Effector memory CD4-positive, alpha-beta T cell (primary cell): ENCODE data around the gene CAMK2D.
A peak's percentile ranks its signal among the peaks of the same experiment; 100 is the strongest.
"Not testable (repeated sequence)": the region's sequence is repeated elsewhere in the genome, so short reads cannot be mapped to it uniquely, and the experiment has no call there.

Experiments
- DNase-seq, 3 donors: peaks; one replicate each; pipeline ENCODE4 v3.0.0-alpha.2; 2020
- H3K27ac ChIP-seq: 2 replicates; pipeline ENCODE4 v1.7.0; 2013; ENCODE audit warnings: mild to moderate bottlenecking, low read length, moderate library complexity; ENCODE audit not compliant: insufficient read depth, poor library complexity, severe bottlenecking
- H3K27me3 ChIP-seq: replicated peaks from 2 replicates; pipeline ENCODE4 v1.7.0; 2013; ENCODE audit warnings: mild to moderate bottlenecking, low read length; ENCODE audit not compliant: insufficient read depth, control insufficient read depth, poor library complexity, severe bottlenecking
- H3K36me3 ChIP-seq: 2 replicates; pipeline ENCODE4 v1.7.0; 2013; ENCODE audit warnings: mild to moderate bottlenecking, low read length, moderate library complexity; ENCODE audit not compliant: control insufficient read depth, insufficient read depth
- H3K4me1 ChIP-seq: 2 replicates; pipeline ENCODE4 v1.7.0; 2013; ENCODE audit warnings: low read length, mild to moderate bottlenecking; ENCODE audit not compliant: control insufficient read depth, insufficient read depth, poor library complexity, severe bottlenecking
- H3K4me3 ChIP-seq: 2 replicates; pipeline ENCODE4 v1.7.0; 2013; ENCODE audit warnings: low read length, low read depth, mild to moderate bottlenecking; ENCODE audit not compliant: insufficient read depth, poor library complexity, severe bottlenecking
- H3K9me3 ChIP-seq: 2 replicates; pipeline ENCODE4 v1.7.0; 2013; ENCODE audit warnings: mild to moderate bottlenecking, low read length, moderate library complexity; ENCODE audit not compliant: control insufficient read depth

The CAMK2D gene

DNA sequence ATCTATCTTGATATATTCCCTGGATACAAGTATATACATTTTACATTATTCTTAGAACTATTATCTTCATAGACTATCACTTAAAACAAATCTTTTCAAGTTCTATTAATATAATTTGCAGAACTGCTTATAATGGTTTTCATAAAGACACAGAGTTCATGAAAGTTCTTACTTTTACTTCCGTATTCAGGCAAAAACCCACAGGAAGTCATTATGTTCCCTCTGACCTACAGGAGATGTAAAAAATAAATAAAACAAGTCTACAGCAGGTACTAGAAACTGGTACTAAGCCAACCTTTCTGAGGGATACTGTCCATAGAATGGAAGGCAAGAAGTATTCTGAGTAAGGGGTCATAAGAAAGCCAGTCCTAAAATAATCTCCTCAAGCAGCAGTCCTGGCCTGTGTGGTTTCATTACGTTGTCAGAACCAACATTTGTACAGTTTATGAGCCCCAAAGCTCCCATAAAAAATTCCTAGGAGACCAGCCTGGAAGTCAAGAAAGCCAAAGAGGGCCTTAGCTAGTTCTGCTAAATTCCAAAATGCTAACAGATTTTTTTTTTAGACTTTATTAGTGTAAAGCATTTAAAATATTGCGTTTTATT is 68.6 kb downstream of the CAMK2D start:
- Histone ChIP-seq H3K9me3 (no peaks in the 10 kb centered on the region), H3K27me3 (no peaks in the 10 kb centered on the region), H3K4me3 (peak overlapping the region; percentile 11), H3K27ac (no peak overlapping the region), H3K36me3 (no peaks in the 10 kb centered on the region), H3K4me1 (peaks cover 5% of the 10 kb centered on the region)
- DNase-seq, result no peak

- Histone ChIP-seq H3K9me3 (no peaks in the 10 kb centered on the region), H3K27me3 (no peaks in the 10 kb centered on the region), H3K4me3 (no peak overlapping the region), H3K4me1 (peaks cover 5% of the 10 kb centered on the region), H3K36me3 (no peaks in the 10 kb centered on the region), H3K27ac (no peak overlapping the region)
- DNase-seq, result no peak
Observed at GRCh38 chr4:113691676-113692075, 69.9 kb downstream of the CAMK2D start.

DNA sequence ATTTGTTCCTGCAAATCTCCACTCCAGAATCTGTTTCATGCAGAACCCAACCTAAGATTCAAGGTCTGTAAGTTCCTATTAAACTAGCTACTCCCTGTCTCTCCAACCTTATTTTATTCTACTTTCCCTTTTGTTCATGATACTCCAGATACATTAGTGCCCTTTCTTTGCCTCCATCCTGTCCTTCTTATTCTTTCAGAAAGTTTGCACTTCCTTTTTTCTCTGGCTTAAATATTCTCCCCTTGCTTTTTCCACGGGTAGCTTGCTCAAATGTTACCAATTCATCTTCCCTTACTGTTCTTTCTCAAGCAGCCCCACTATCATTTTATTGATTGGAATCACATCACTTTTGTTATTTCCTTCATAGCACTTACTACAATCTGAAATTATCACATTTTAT is 72.1 kb downstream of the CAMK2D start:
- no peak overlapping the region for H3K27ac ChIP-seq
- no peak overlapping the region for H3K4me3 ChIP-seq
- no peak for DNase-seq
- H3K9me3 ChIP-seq, result no peaks in the 10 kb centered on the region
- H3K27me3 ChIP-seq, result no peaks in the 10 kb centered on the region
- peaks cover 9% of the 10 kb centered on the region for H3K4me1 ChIP-seq
- H3K36me3 ChIP-seq, result no peaks in the 10 kb centered on the region

DNA sequence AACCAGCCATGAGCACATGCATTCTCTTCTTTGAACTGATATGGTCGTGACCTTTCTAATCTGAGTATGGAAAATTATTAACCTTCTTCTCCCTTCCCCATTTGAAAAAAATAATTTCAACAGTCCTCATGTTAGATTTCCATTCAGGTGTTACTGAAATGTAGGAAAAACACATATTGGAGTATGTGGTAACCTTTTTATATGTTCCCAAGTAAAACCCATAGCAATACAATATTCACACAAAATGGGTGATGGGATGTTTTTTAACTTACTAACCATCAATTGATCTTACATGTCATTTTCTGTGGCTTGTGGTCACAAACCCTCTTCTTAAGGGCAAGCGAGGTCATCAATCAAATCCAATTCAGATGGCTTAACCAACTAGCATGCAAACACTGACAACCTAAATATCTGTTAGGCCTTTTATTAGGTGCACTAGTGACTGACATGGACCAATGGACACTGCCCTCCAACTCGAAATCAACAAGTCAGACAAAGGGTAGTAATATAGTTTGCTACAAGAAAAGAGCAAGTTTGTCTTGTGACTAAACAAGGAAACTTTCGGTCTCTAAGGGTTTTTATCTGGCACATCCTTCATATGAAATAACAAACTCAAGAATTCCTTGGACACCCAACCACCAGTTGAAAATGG is 74.3 kb downstream of the CAMK2D start:
- no peaks in the 10 kb centered on the region for H3K36me3 ChIP-seq
- peaks cover 16% of the 10 kb centered on the region for H3K4me1 ChIP-seq
- no peak for DNase-seq
- no peak overlapping the region for H3K4me3 ChIP-seq
- H3K9me3 ChIP-seq, result no peaks in the 10 kb centered on the region
- H3K27me3 ChIP-seq, result no peaks in the 10 kb centered on the region
- no peak overlapping the region for H3K27ac ChIP-seq

DNA sequence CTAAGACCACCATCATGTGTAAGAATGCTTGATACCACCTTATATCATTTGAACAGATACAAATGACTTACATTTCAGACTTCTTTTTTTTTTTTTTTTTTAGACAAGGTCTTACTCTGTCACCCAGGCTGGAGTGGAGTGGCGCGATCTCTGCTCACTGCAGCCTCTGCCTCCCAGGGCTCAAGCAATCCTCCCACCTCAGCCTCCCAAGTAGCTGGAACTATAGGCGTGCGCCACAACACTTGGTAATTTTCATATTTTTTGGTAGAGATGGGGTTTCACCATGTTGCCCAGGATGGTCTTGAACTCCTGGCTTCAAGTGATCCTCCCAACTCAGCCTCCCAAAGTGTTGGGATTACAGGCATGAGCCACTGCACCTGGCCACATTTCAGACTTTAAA is 76.4 kb downstream of the CAMK2D start:
- H3K27me3 ChIP-seq, H3K27ac ChIP-seq, H3K4me3 ChIP-seq, DNase-seq, H3K36me3 ChIP-seq, H3K9me3 ChIP-seq: not testable (repeated sequence)
- peaks cover 16% of the 10 kb centered on the region for H3K4me1 ChIP-seq

DNA sequence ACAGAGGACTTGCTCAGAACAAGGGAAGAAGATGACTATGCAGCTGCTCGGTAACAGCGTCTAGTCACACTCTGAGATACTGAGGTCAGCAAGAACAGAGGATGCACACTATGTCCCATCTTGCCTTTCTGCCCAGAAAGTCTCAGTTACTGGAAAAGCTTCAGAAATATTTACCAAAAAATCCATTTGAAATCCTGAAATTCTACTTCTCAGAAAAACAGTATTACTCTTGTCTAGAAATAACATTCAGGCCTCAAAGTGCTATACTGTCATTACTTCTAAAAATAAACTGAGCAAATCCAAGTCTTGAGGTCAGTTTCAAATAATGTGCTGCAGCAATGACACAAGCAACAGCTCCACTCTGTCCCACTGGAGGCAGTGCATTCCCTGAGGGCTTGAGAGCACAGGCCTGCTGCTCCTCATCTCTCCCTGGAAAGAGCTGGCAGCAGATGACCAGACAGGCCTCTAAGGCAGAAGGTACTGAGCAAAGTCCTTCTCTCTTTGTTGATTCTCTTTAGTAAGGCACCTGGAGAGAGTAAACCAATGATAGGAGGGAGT is 76.9 kb downstream of the CAMK2D start:
- no peaks in the 10 kb centered on the region for H3K27me3 ChIP-seq
- no peak for DNase-seq
- no peak overlapping the region for H3K27ac ChIP-seq
- H3K4me1 ChIP-seq, result peaks cover 16% of the 10 kb centered on the region
- no peaks in the 10 kb centered on the region for H3K36me3 ChIP-seq
- H3K4me3 ChIP-seq, result no peak overlapping the region
- no peaks in the 10 kb centered on the region for H3K9me3 ChIP-seq

DNA sequence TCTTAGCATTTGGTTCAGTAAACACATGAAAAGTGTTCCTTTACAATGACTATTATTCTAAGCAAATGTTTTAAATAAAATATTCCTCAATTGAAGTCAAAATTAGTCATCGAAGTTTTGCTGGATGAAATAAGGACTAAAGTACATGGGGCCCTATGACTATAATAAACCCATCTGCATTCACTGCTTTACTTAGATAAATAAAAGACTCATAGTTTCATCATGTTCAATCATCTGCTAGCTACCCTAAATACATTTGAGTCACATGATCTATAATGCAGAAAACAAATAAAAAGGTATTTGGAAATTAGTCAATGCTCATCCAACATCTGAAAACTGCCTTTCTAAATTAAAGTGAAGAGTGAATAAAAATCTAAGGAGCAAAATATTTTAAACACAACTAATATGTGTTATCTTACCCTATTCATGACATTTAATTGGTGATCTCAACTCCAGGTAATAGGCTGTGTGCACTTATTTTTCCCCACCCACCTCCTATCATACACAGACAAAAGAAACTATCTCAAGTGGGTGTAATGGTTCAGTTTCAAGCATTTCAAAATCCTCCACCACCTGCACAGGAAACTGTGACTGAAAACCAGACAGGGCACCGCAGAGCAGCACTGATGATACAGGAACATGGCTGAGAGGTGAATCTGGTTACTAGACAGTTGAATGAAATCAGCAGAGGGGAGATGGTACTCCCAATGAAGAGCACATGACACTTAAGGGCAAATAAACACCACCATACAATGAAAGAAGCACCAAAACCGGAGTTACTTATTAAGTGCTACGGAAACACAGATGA is 78.6 kb downstream of the CAMK2D start:
- Histone ChIP-seq H3K27me3 (no peaks in the 10 kb centered on the region), H3K9me3 (no peaks in the 10 kb centered on the region), H3K4me1 (peaks cover 16% of the 10 kb centered on the region), H3K27ac (peak overlapping the region; percentile 16), H3K4me3 (no peak overlapping the region), H3K36me3 (no peaks in the 10 kb centered on the region)
- peak; percentile 29 to 40 (median 32) for DNase-seq

DNA sequence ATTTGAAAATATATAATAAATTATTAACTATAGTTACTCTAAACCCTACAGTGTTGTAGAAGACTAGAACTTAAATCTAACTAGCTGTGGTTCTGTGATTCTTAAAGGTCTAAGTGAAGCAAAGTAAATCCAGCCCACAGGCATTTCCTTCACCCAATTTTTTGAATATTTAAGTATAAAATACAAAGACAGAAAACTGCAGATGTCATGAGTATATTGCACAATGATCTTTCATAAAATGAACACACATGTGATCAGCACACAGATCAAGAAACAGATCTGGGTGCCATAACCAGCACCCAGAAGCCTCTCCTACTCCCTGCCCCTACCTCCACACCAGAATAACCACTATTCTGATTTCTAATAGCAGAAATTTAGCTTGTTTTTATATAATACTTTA is 82.9 kb downstream of the CAMK2D start:
- H3K27ac ChIP-seq, result no peak overlapping the region
- H3K9me3 ChIP-seq, result no peaks in the 10 kb centered on the region
- no peak overlapping the region for H3K4me3 ChIP-seq
- H3K27me3 ChIP-seq, result no peaks in the 10 kb centered on the region
- H3K36me3 ChIP-seq, result no peaks in the 10 kb centered on the region
- DNase-seq, result no peak
- H3K4me1 ChIP-seq, result peaks cover 14% of the 10 kb centered on the region

- H3K4me1 ChIP-seq, result peaks cover 15% of the 10 kb centered on the region
- peak overlapping the region; percentile 14 for H3K4me3 ChIP-seq
- peak overlapping the region; percentile 42 for H3K27ac ChIP-seq
- DNase-seq, result no peak
- no peaks in the 10 kb centered on the region for H3K27me3 ChIP-seq
- no peaks in the 10 kb centered on the region for H3K36me3 ChIP-seq
- no peaks in the 10 kb centered on the region for H3K9me3 ChIP-seq
Observed at GRCh38 chr4:113677325-113677724, 84.2 kb downstream of the CAMK2D start.
